Astrocyte of the spinal cord (primary cell): ENCODE measurements around the gene PAK5.

Experiments used
- DNase-seq: peaks from one replicate; pipeline ENCODE4 v3.0.0; 2011; ENCODE audit warnings: low read depth, low spot score
- H3K4me3 ChIP-seq: 2 replicates; pipeline ENCODE4 v1.5.1; 2011; ENCODE audit warnings: low read depth, mild to moderate bottlenecking, low read length, moderate library complexity
- CTCF ChIP-seq: IDR thresholded peaks from 2 replicates; pipeline ENCODE4 v1.5.1; 2012; ENCODE audit warnings: low read depth, mild to moderate bottlenecking, low read length, inconsistent platforms
- in situ Hi-C: cut with HindIII; loops from 2 replicates; pipeline ENCODE4 v1.10.0; 2017; ENCODE audit warnings: low sequenced_read_pairs

PAK5 gene

GRCh38 chr20:9490161-9490560 lies 348.7 kb downstream of the PAK5 start:
- in situ Hi-C loops, result no loop called here
- no peak for TF ChIP-seq CTCF
- H3K4me3 ChIP-seq, result no peak overlapping the region
- no peak for DNase-seq

GRCh38 chr20:9488063-9488462 lies 350.8 kb downstream of the PAK5 start:
- TF ChIP-seq CTCF, result no peak
- H3K4me3 ChIP-seq, result no peak overlapping the region
- in situ Hi-C loops, result no loop called here
- DNase-seq, result no peak
